ENCODE data around the gene FBXW8.

Gene FBXW8

DNA sequence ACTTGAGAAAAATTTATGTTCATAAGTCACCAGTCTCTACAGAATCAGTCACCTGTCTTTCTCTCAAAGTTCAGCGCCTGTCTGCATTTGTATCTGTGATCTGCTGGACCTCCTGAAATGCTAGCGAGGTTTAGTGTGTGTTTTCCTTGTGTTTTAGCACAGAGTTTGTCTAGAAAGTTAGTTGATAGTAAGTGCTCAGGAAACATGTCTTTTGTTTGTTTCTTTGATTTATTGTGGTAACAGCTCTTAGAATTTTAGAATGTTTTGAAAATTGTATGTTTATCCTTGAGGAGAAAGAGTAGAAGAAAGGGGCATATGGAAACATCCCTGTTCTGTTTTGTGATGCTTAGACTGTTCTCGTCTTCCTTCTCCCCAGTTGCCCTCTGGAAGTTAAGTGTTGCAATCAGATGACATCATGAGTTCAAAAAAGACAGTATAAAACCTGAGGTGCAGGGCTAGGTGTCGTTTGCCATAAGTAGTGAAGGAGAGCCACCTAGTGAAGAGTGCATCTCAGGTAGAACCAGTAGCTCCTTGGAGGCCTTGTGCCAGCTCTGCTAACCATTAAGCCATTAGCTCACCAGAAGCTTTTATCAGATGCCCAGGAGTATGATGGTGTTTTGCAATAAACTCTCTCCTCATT is 44.8 kb downstream of the FBXW8 start:
- DNase-seq (ENCODE audit: low read depth in 2 of 3, low spot score in 1 of 3), result no peak

DNA sequence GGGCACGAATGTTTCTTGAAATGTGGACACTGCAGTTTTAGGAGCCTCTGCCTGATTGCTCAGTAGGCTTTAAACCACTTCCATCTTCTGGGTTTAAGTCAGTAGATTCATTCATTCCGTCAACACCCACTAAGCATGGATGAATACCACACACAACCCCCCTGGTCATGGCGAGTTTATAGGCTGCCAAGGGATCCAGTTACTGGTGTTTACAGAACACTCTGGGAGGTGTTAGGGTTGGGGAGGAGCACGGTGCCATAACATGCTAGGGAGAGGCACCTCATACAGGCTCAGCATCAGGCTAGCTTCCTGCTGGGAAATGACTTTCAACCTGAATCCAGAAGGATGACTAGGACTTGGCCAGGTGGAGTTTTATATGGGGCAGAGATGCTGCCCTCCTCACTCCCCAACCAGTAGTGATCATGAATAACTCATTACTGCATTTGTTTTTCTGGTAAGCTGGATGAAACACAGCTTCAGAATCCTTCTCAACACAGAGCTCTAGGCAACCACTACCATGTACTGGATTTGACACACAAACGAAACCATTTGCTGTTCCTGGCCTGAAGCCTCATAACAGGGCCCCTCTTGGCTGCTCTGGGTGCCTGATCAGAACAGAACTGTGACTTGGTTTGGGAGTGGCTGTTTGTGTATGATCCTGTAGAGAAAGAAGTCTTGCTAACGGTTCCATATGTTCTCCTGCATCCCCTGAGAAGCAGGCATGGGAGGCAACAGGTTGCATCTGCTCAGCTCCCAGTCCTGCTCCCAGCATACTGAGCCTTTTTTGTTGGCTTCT is 47.9 kb downstream of the FBXW8 start:
- no peak for DNase-seq (ENCODE audit: low read depth in 2 of 3, low spot score in 1 of 3)

DNA sequence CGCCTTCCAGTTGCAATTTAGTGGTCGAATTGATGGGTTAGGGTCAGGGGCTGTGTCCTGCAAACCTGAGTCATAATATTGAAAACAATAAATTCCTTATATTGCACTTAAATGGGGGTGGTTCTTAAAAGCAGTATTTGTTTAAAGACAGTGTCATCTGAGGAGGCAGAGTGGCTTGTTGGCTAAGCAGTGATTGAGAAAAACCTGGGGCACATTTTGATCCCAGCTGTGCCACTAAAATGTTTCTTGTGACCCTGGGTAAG is 48.4 kb downstream of the FBXW8 start:
- no peak for DNase-seq (ENCODE audit: low read depth in 2 of 3, low spot score in 1 of 3)

DNA sequence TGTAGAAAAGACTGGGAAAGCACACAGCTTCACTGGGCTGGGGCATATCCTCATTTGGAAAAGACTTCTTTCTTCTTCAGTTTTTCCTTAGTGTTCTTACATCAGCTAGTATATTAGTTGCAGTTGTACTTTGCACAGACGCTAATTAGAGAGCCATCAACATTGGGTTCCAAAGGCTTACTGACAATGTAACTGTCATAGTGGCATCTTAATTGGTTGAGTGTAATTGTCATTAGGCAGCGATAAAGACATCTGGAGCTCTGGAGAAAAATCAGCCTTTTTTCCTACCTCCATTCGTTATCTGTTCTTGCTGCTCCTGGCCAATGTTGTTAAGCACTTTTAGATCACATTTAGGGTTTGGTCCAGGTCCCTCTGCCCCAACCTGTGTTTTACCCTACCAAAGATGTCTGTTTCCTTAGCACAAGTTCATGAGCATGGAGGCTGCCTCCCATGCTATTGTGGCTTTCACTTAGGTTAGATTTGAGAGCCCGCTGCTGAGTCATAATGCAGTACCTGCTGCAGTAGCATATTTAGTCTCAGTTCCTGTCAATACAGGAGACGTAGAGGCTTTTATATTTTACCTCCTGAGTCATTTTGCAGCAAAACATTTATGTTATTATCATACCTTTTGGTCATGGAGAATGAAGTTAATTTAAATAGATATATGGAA is 49.2 kb downstream of the FBXW8 start:
- DNase-seq (ENCODE audit: low read depth in 2 of 3, low spot score in 1 of 3), result peak; percentile 41 to 53 (median 46)

DNA sequence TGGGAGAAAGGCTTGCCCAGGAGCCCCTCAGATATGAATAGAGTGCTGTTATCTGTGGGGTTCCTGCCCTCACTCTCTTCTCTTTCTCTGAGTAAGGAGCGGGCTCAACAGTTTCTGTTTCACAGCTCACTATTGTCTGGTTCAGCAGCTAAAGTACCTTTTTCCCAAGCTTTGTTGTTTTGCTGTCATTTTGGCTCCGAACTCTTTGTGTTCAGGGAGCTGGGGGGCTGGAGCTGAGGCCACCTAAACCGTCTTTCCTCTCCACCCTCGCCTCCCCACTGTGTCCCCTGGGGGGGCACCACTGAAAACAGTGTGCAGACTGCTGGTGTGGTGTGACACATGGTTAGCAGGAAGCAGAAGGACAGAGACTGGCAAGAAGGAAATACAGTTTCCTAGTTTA is 51.4 kb downstream of the FBXW8 start:
- DNase-seq (ENCODE audit: low read depth in 2 of 3, low spot score in 1 of 3), result no peak

DNA sequence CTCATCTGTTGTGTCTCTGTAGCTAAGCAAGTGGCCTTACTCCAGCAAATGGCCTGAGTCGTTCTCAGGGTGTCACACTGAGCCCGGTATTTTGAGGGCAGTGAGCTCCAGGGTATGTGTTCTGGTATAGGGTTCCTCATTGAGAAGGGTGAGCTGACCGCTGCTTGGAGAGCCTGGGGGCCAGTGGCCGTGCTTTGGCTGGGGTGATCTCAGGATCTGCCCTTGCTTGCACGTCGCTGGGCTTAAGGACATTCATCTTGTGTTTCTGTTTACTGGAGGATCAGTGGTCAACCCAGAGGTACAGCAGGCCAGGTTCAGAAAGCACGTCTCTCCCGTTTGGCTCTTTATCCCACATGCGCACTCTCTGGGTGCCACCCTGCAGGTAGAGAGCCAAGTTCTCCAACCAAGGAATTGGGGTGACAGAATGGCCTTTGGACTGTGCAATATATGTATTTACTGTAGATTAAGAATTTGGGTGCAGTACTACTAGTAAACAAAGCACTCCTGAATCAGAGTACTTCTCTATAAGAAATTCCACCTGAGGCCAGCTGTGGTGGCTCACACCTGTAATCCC is 52.1 kb downstream of the FBXW8 start:
- DNase-seq (ENCODE audit: low read depth in 2 of 3, low spot score in 1 of 3), result no peak

DNA sequence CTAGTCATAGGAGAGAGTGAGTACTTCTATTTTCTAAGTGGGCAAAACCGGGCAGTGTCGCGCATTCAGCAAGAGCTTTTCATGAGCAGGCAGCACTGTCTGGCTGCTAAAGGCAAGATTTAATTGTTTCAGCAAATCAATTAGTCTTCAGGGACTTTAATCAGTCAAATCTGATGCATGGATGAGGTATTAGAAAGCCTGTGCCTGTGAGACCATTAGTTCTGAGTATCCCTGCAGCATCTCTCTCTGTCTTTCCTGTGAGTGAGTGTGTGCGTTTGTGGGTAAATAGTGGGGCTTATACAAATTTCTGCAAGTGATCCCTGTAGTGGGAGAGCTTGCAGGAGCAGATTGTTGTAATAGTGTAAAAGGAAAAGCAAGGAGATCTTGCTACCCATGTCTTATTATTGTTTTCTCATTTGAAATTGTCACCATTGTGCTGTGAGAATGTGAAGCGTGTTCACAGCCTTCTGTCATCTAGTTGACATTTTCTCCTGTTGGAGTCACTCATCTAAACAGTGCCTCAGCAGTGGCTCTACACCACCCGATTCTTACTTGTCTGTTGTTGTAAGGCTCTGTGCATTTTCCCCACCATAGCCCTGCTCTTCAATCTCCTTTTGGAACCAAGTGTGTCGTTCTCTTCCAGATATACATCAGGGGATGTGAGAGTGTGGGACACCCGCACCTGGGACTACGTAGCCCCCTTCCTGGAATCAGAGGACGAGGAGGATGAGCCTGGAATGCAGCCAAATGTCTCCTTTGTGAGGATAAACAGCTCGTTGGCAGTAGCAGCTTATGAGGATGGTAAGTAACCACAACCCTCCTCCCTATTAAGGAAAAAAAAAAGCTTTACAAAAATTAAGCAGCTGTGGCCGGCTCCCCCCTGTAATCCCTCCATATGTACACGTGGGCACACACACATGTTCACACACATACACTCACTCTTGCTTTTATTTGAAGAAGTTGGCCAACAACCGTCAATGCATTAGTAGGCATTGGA is 53.6 kb downstream of the FBXW8 start:
- no peak for DNase-seq (ENCODE audit: low read depth in 2 of 3, low spot score in 1 of 3)

DNA sequence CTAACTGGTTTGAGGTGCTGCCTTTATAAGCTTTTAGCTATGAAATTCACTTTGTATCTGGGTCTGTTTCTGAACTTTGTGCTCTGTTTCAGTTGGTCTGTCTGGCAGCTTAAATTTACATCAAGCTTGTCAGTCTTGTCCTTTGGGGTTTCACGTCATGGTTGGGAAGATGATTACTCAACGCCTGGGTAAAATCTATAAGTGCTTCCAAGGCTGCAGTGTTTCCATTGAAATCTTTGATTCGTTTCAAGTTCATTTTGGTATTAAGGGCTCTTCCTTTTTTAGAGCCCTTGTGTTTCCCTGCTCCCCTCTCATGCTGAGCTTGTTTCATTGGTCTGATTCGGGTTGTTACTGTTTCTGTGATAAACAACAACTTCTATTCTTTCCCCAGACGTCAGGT is 58.2 kb downstream of the FBXW8 start:
- no peak for DNase-seq (ENCODE audit: low read depth in 2 of 3, low spot score in 1 of 3)

DNA sequence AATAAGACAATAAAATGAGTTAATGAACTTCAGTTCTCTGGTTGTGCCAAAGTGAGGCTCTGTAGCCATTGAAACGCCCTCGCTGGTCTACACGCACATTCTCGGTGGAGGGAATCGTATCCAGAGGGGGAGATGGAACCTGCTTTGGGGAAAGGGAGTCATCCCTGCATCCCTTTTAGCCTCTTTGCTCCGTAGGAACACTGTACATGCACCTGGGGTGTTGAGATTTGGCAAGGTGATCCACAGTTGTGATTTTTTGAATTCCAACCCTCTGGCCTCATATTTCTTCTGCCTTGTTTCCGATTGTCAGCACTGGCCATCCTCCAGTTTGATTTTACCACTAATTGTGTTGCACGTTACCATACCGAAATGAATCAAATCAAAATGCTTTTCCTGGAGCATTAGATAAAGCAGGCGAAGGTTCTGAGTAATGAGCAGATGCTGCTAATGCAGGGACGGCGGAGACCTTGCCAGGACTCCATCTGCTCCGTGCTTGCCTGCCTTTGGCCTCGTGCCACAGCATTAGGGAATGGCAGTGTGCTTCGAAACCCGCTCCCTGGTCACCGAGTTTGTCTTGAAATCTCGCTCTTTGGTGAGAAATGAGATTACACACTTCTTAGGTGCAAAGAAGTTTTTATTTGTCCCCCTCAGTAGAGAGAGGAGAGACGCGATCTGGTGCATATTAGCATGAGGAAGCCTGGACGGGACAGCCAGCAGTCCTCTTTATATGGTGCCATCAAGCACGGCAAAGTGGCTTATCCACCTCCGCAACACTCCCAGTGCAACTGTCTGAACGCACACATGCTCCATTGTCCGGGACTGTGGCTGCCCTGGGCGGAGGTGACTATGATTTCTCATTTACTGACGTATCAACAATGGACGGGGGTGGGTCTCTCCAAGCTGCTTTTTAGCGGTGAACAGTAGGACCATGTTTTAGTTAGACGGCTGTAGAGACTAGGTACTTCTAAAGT is 59.1 kb downstream of the FBXW8 start:
- DNase-seq (ENCODE audit: low read depth in 2 of 3, low spot score in 1 of 3), result no peak

DNA sequence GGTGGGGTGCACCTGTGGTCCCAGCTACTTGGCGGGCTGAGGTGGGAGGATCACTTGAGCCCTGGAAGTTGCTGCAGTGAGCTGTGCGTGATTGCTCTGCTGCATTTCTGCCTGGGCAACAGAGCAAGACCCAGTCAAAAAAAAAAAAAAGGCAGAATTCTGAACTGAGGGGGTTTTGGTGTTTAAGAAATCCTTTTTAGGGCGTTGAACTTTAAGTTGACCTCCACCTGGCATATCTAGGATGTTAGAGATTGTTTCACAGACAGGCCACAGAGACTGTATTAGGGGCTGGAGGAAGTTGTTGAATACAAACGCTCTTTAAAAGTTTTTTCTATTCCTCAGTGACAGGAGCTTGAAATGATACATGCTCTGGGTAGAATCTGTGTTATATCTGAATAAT is 60.5 kb downstream of the FBXW8 start:
- no peak for DNase-seq (ENCODE audit: low read depth in 2 of 3, low spot score in 1 of 3)

DNA sequence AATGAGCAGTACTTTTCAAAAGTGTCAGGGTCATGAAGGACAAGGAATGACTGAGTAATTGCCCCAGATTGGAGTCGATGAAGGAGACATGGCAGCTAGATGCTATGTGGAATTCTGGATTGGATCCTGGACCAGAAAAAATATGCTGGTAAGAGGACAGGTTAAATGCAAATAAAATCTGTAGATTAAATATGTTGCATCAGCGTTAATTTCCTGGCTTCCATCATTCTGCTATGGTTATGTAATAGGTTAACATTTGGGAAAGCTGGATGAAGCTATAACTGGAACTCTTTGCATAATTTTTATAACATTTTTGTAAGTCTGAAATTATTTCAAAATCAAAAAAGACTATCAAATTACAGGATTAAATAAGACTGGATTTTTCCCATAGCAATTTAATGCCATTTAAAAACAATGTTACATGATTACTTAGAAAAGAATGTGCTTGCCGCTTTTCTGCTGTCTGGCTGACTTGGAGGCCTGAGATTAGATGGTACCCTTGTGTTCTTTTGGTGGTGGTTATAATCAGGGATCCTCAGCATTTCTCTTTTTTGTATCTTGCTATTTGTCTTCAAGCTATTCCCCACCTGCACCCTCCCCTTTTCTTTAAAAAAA is 65.1 kb downstream of the FBXW8 start:
- DNase-seq (ENCODE audit: low read depth in 2 of 3, low spot score in 1 of 3), result no peak

DNA sequence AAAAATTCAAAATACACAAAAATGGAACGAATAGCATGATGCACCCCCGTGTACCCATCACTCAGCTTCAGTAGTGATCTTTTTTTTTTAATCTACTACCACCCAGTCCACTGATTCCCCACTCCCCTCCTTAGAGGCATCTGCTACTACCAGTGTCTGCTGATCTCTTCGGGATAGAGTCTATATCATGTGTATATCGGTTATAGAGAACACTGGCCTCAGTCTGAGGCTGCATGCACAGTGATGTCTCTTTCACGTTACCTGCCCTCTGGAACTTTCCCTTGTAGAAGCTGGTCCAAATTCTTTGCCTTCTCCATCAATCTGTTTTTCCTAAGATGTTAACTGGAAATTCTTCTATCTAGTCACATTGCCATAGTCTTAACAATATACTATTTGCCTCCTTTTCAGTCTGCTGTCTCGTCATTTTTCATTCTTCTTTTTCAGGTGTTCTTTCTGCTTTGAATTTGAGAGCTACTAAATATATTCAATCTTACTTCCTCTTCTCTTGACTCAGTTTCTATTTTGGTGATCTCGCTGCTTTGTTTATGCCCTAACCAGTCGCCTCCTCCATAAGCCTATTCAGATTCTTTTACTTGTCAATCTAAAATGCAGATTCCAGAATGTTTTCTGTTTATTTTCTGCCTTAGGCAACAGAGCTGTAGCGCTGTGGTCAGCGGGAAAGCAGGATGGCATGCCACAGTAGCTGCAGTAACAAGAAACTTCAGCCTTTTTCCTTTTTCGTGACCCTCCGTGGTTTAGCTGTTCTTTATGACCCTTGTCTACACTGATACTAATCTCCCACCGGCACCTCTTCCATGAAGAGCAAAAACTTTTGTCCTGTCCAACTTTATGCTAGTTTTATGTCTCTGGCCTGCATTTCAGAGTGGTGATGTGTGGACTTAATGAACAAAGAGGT is 67.0 kb downstream of the FBXW8 start:
- no peak for DNase-seq (ENCODE audit: low read depth in 2 of 3, low spot score in 1 of 3)

DNA sequence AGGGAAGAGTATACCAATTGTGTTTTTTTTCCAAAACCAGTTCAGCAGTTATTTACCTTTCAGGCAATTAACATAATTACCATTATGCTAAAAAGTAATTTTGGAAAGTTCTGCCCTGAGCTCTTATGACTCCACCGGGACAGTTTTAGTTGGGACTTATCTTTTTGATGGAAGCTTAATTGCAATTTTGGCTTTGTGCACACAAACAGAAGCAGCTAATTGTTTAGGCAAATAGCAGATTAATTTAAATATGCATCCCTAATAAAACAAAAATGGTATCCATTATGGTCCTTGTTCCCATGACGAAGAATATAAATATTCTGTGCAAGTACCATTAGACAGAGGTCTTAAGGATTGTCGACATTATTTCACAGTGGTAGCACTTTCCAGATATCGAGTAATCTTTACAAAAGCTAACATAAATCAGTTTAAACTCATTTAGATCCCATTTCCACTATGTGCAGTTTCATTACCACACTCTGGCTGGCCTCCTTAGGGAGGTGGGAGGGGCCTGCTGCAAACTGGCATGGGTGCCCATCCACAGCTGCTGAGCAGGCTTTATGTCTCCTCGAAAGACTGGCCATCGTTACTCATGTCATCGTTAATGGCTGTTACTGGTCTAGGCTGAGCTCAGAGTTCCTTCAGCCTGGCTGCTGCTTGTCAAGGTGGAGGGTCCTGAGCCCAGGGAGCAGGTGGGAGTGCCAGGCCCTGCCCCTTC is 68.2 kb downstream of the FBXW8 start:
- no peak for DNase-seq (ENCODE audit: low read depth in 2 of 3, low spot score in 1 of 3)

DNA sequence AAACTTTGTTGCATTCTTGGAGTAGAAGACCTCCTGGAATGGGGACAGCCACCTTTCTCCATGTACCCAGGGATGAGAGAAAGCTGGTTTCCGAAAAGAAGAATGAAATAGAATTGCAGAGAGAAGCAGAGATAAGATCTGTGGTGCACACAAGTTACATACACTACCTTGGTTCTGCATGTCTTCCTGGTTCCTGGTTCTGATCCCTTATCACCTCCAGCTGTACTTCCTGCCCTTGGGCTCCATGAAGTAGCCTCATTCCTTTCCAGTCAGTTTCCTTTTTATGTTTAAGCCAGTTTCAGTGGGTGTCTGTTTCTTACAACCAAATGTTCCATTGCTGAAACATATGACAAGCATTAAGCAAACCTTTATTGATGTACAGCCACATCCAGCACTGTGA is 69.3 kb downstream of the FBXW8 start:
- no peak for DNase-seq (ENCODE audit: low read depth in 2 of 3, low spot score in 1 of 3)

DNA sequence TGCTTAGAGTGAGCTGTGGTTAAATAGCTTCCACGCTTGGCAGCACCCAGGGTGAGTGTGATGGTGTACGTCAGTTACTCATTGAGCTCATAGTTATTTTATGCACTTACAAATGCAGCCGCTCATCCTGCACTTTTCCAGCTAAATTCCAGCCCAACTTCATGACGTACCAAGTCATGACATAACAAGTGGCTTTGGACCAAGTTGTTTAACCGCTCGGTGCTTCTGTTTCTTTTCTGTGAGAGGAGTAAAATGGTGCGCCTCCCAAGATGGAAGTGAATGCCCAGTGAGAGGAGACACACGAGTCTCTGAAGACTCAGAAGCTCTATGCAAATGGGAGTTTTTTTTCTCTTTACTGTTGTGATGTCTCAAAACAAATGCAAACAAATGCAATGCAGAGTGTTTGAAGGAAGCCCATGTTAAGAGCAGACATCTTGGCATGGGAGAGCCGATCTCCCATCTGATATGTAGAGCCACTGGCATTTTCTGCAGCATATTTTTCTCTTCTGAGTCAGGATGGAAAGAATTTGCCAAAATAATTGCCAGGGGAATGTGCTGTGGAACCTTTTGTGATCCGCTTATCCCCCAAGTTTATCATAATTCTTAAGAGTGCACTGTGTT is 72.2 kb downstream of the FBXW8 start:
- no peak for DNase-seq (ENCODE audit: low read depth in 2 of 3, low spot score in 1 of 3)

DNA sequence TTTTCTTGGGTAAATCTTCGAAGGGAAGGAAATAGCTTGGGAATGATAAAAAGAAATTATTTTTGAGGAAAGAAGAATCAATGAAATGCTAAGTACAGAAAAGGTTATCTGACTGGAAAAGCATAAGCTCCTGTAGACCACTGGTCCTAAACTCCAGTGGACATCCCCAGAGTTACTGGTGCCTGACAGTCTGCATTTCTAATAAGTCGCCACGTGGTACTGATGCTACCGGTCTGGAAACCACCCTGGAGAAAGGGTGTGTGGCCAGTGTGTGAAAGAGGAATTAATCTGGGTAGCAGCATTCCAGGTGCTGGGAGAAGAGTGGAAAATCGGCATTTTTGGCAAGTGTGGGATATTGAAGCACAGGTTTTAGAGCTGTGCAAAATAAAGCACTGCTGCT is 73.3 kb downstream of the FBXW8 start:
- no peak for DNase-seq (ENCODE audit: low read depth in 2 of 3, low spot score in 1 of 3)

DNA sequence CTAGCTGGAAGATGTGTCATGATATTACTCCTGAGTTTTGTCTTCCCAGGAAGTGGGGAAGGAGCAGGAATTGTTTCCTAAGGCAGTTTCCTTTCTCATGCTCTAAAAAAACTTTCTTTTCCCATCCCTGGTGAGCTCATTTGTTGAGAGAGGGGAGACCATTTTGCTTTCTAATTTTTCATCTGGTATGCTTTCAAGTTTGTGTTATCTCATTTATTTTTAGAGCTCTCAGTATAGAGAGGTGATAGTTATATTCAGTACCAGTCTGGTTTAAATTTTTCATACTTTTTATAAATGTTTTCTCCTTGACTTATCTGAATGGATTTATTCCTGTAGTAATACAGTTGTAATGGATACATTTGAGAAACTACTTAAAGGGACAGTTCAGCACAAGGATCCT is 79.6 kb downstream of the FBXW8 start:
- DNase-seq (ENCODE audit: low read depth in 2 of 3, low spot score in 1 of 3), result no peak
